MM.1S (cell line): Measurements from ENCODE around the gene KLF15.

Experiments used
- EZH2 ChIP-seq: fragments of 300-600 bp; sonication (generic); optimal IDR thresholded peaks from 2 replicates; pipeline ENCODE3; 2017; ENCODE audit warnings: low read depth, mild to moderate bottlenecking, antibody characterized with exemption, low read length, mixed read lengths
- TF ChIP-seq, protein P1 (sequence below): fragments of 300-600 bp; sonication (generic); IDR thresholded peaks from 2 replicates; pipeline ENCODE4 v1.5.1; 2016; ENCODE audit warnings: antibody characterized with exemption, low read length, mixed read lengths

DNA sequence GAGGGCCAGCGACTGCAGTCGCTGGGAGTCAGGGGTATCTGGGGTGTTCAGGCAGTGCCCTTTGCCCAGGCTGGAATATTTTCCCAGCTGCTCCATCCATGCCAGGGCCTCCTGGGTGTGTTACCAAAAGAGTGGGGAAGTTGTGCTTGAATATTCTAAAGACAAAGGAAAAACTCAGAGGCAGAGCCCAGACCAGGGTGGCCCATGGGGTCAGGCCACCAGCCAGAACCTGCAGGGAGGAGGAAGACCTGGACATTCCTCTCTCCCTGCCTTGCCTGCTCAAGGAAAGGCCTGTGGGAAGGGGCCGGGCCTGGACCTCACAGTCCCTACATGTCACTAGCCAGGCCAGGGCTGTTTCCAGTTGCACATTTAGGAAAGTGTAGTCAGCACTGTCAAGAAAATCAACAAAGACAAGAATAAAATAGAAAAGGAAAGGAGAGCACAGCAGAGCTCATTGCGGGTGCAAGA, 16.0 kb upstream of the KLF15 start:
- TF ChIP-seq EZH2, result no peak
- TF ChIP-seq, protein P1, sequence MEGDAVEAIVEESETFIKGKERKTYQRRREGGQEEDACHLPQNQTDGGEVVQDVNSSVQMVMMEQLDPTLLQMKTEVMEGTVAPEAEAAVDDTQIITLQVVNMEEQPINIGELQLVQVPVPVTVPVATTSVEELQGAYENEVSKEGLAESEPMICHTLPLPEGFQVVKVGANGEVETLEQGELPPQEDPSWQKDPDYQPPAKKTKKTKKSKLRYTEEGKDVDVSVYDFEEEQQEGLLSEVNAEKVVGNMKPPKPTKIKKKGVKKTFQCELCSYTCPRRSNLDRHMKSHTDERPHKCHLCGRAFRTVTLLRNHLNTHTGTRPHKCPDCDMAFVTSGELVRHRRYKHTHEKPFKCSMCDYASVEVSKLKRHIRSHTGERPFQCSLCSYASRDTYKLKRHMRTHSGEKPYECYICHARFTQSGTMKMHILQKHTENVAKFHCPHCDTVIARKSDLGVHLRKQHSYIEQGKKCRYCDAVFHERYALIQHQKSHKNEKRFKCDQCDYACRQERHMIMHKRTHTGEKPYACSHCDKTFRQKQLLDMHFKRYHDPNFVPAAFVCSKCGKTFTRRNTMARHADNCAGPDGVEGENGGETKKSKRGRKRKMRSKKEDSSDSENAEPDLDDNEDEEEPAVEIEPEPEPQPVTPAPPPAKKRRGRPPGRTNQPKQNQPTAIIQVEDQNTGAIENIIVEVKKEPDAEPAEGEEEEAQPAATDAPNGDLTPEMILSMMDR, result no peak
